ENCODE measurements around the gene SMPDL3A. TPM values are rescaled to one million over a fixed set of nuclear protein-coding genes. Genes with fewer than 3 reads are reported as not detected.

SMPDL3A gene
- total RNA-seq, 2 donors from 2014 or later, result 1.4 TPM; not detected in 1

GRCh38 chr6:122818866-122819265 lies 29.8 kb downstream of the SMPDL3A start:
- no peaks in the 10 kb centered on the region for H3K9me3 Mint-ChIP-seq
- no peak overlapping the region for H3K27ac Mint-ChIP-seq
- no peaks in the 10 kb centered on the region for H3K36me3 Mint-ChIP-seq
- DNase-seq (ENCODE audit: low spot score in 2 of 2) (no peak), ATAC-seq (no peak)

- DNase-seq (ENCODE audit: low spot score in 2 of 2) (no peak), ATAC-seq (no peak)
- H3K9me3 Mint-ChIP-seq, result no peaks in the 10 kb centered on the region
- H3K27ac Mint-ChIP-seq, result no peak overlapping the region
- H3K36me3 Mint-ChIP-seq, result no peaks in the 10 kb centered on the region
These were observed 32.0 kb downstream of the SMPDL3A start for GRCh38 chr6:122821095-122821494.

GRCh38 chr6:122825163-122825562 lies 36.1 kb downstream of the SMPDL3A start:
- ATAC-seq, result no peak
- no peaks in the 10 kb centered on the region for H3K36me3 Mint-ChIP-seq
- DNase-seq (ENCODE audit: low spot score in 2 of 2), result no peak
- H3K27ac Mint-ChIP-seq, result no peak overlapping the region
- no peaks in the 10 kb centered on the region for H3K9me3 Mint-ChIP-seq

GRCh38 chr6:122829456-122829855 lies 40.4 kb downstream of the SMPDL3A start:
- no peaks in the 10 kb centered on the region for H3K9me3 Mint-ChIP-seq
- H3K36me3 Mint-ChIP-seq, result no peaks in the 10 kb centered on the region
- DNase-seq (ENCODE audit: low spot score in 2 of 2), result no peak
- H3K27ac Mint-ChIP-seq, result no peak overlapping the region
- ATAC-seq, result no peak

GRCh38 chr6:122831511-122831910 lies 42.5 kb downstream of the SMPDL3A start:
- no peak overlapping the region for H3K27ac Mint-ChIP-seq
- H3K36me3 Mint-ChIP-seq, result no peaks in the 10 kb centered on the region
- no peak for DNase-seq (ENCODE audit: low spot score in 2 of 2)
- no peaks in the 10 kb centered on the region for H3K9me3 Mint-ChIP-seq
- ATAC-seq, result no peak

- Mint-ChIP-seq H3K36me3 (no peaks in the 10 kb centered on the region), H3K27ac (no peak overlapping the region), H3K9me3 (no peaks in the 10 kb centered on the region)
- DNase-seq (ENCODE audit: low spot score in 2 of 2) (no peak), ATAC-seq (no peak)
These were observed 43.4 kb downstream of the SMPDL3A start for GRCh38 chr6:122832459-122832858.

- no peak for ATAC-seq
- no peak for DNase-seq (ENCODE audit: low spot score in 2 of 2)
- H3K9me3 Mint-ChIP-seq, result no peaks in the 10 kb centered on the region
- no peaks in the 10 kb centered on the region for H3K36me3 Mint-ChIP-seq
- H3K27ac Mint-ChIP-seq, result no peak overlapping the region
These were observed 44.0 kb downstream of the SMPDL3A start for GRCh38 chr6:122833021-122833491.

- DNase-seq (ENCODE audit: low spot score in 2 of 2), result no peak
- Mint-ChIP-seq H3K9me3 (no peaks in the 10 kb centered on the region), H3K27ac (no peak overlapping the region), H3K36me3 (no peaks in the 10 kb centered on the region)
- no peak for ATAC-seq
These were observed 49.2 kb downstream of the SMPDL3A start for GRCh38 chr6:122838060-122838780.

GRCh38 chr6:122839472-122839871 lies 50.4 kb downstream of the SMPDL3A start:
- ATAC-seq (peak in 1 of 2 donors; percentile 77), DNase-seq (ENCODE audit: low spot score in 2 of 2) (peak in 1 of 2 donors; percentile 71)
- Mint-ChIP-seq H3K9me3 (no peaks in the 10 kb centered on the region), H3K27ac (no peak overlapping the region), H3K36me3 (no peaks in the 10 kb centered on the region)

GRCh38 chr6:122839906-122840305 lies 50.8 kb downstream of the SMPDL3A start:
- Mint-ChIP-seq H3K36me3 (no peaks in the 10 kb centered on the region), H3K27ac (no peak overlapping the region), H3K9me3 (no peaks in the 10 kb centered on the region)
- DNase-seq (ENCODE audit: low spot score in 2 of 2) (no peak), ATAC-seq (no peak)

GRCh38 chr6:122845464-122845863 lies 56.4 kb downstream of the SMPDL3A start:
- Mint-ChIP-seq H3K9me3 (no peaks in the 10 kb centered on the region), H3K36me3 (no peaks in the 10 kb centered on the region), H3K27ac (no peak overlapping the region)
- DNase-seq (ENCODE audit: low spot score in 2 of 2), result no peak
- no peak for ATAC-seq

GRCh38 chr6:122845916-122846612 lies 57.0 kb downstream of the SMPDL3A start:
- DNase-seq (ENCODE audit: low spot score in 2 of 2) (no peak), ATAC-seq (no peak)
- Mint-ChIP-seq H3K36me3 (no peaks in the 10 kb centered on the region), H3K27ac (no peak overlapping the region), H3K9me3 (no peaks in the 10 kb centered on the region)

GRCh38 chr6:122853259-122853995 lies 64.4 kb downstream of the SMPDL3A start:
- Mint-ChIP-seq H3K9me3 (no peaks in the 10 kb centered on the region), H3K36me3 (no peaks in the 10 kb centered on the region), H3K27ac (no peak overlapping the region)
- ATAC-seq (no peak), DNase-seq (ENCODE audit: low spot score in 2 of 2) (no peak)

Other genes with a start within 250 kb of the SMPDL3A start
- gene PKIB, start 178.9 kb upstream of the SMPDL3A start, total RNA-seq, result 1 to 10 TPM; 1.0 to 1.1 TPM
- gene FABP7, start 9.5 kb upstream of the SMPDL3A start, total RNA-seq, result not detected
- gene CLVS2, start 207.0 kb downstream of the SMPDL3A start, total RNA-seq, result not detected